Glutamatergic neuron (in vitro differentiated cells): ENCODE data around the gene HRAS. TPM values are rescaled to one million over a fixed set of nuclear protein-coding genes. Genes with fewer than 3 reads are reported as not detected.

ENCODE experiments used
- DNase-seq: peaks from one replicate; pipeline ENCODE4 v3.0.0; 2022
- H3K27ac Mint-ChIP-seq: one replicate; pipeline ENCODE4 v1.8.0; 2020; ENCODE audit warnings: mild to moderate bottlenecking, mixed read lengths, inconsistent platforms; ENCODE audit not compliant: unreplicated experiment
- H3K27me3 Mint-ChIP-seq: one replicate; pipeline ENCODE4 v1.8.0; 2020; ENCODE audit warnings: mild to moderate bottlenecking, moderate library complexity, mixed read lengths, inconsistent platforms; ENCODE audit not compliant: unreplicated experiment
- H3K36me3 Mint-ChIP-seq: one replicate; pipeline ENCODE4 v1.8.0; 2020; ENCODE audit warnings: mild to moderate bottlenecking, mixed read lengths, inconsistent platforms; ENCODE audit not compliant: unreplicated experiment
- H3K4me1 Mint-ChIP-seq: one replicate; pipeline ENCODE4 v1.8.0; 2020; ENCODE audit warnings: mild to moderate bottlenecking, low read depth, mixed read lengths, inconsistent platforms; ENCODE audit not compliant: unreplicated experiment
- H3K4me3 Mint-ChIP-seq: one replicate; pipeline ENCODE4 v1.8.0; 2020; ENCODE audit warnings: mild to moderate bottlenecking, mixed read lengths, inconsistent platforms; ENCODE audit not compliant: unreplicated experiment
- H3K9me3 Mint-ChIP-seq: one replicate; pipeline ENCODE4 v1.8.0; 2020; ENCODE audit warnings: mild to moderate bottlenecking, moderate library complexity, mixed read lengths, inconsistent platforms; ENCODE audit not compliant: unreplicated experiment
- CTCF ChIP-seq: fragments of 200-600 bp; sonication (generic); IDR thresholded peaks from one replicate; pipeline ENCODE4 v1.5.0; 2021; ENCODE audit not compliant: partially characterized antibody, unreplicated experiment
- total RNA-seq: library from RNA; stranded (reverse); fragmentation: NEBNext Ultra II Directional; extraction: Animal tissue kit (Norgen Biotek cat#: 25700); gene quantifications from one replicate; pipeline ENCODE4 v1.2.1, GENCODE V29; 2021; ENCODE audit not compliant: unreplicated experiment

HRAS gene
- total RNA-seq, 1 donor from 2014 or later: 140 TPM

- H3K4me3 Mint-ChIP-seq: peak overlapping the region; percentile 61
- no peaks in the 10 kb centered on the region for H3K36me3 Mint-ChIP-seq
- no peak for TF ChIP-seq CTCF
- H3K4me1 Mint-ChIP-seq: no peaks in the 10 kb centered on the region
- H3K9me3 Mint-ChIP-seq: peaks cover 6% of the 10 kb centered on the region
- H3K27me3 Mint-ChIP-seq: peaks cover 7% of the 10 kb centered on the region
- no peak for DNase-seq
- H3K27ac Mint-ChIP-seq: no peak overlapping the region
Measured at GRCh38 chr11:562046-562645, 26.8 kb upstream of the HRAS start.

GRCh38 chr11:561148-562003 is 26.0 kb upstream of the HRAS start:
- no peak for TF ChIP-seq CTCF
- Mint-ChIP-seq H3K27me3 (peaks cover 7% of the 10 kb centered on the region), H3K27ac (no peak overlapping the region), H3K4me3 (peak overlapping the region; percentile 61), H3K36me3 (no peaks in the 10 kb centered on the region), H3K4me1 (no peaks in the 10 kb centered on the region), H3K9me3 (peaks cover 6% of the 10 kb centered on the region)
- no peak for DNase-seq

- Mint-ChIP-seq H3K4me3 (peak within 1 kb of the TSS; percentile 61), H3K27ac (no peak within 1 kb of the TSS), H3K36me3 (no peaks in the 10 kb centered on the region), H3K27me3 (peaks cover 7% of the 10 kb centered on the region), H3K4me1 (no peaks in the 10 kb centered on the region), H3K9me3 (peaks cover 6% of the 10 kb centered on the region)
- no peak for TF ChIP-seq CTCF
- DNase-seq: peak; percentile 96
Measured at GRCh38 chr11:560305-561147, 25.1 kb upstream of the HRAS start, which contains the start of the genes LMNTD2 and RASSF7. TSS of gene LMNTD2 (minus strand) at chr11:560738. CDS start at chr11:560716, 22 bp downstream. TSS of gene RASSF7 (plus strand) at chr11:560970. CDS start at chr11:561769, 799 bp downstream.

- no peaks in the 10 kb centered on the region for H3K36me3 Mint-ChIP-seq
- peaks cover 6% of the 10 kb centered on the region for H3K9me3 Mint-ChIP-seq
- peaks cover 7% of the 10 kb centered on the region for H3K27me3 Mint-ChIP-seq
- no peaks in the 10 kb centered on the region for H3K4me1 Mint-ChIP-seq
- no peak overlapping the region for H3K27ac Mint-ChIP-seq
- no peak for DNase-seq
- peak overlapping the region; percentile 20 for H3K4me3 Mint-ChIP-seq
- no peak for TF ChIP-seq CTCF
Measured at GRCh38 chr11:559712-560304, 24.4 kb upstream of the HRAS start.
